ENCODE measurements around the gene SMAGP. TPM values are rescaled to one million over a fixed set of nuclear protein-coding genes. Genes with fewer than 3 reads are reported as not detected.

Gene SMAGP
- total RNA-seq, 1 donor from 2014 or later: 27.4 TPM

GRCh38 chr12:51209259-51209658, 61.0 kb downstream of the SMAGP start:
- peaks cover 4 to 11% of the 10 kb centered on the region in 2 donors for H3K36me3 ChIP-seq
- TF ChIP-seq, protein P1, sequence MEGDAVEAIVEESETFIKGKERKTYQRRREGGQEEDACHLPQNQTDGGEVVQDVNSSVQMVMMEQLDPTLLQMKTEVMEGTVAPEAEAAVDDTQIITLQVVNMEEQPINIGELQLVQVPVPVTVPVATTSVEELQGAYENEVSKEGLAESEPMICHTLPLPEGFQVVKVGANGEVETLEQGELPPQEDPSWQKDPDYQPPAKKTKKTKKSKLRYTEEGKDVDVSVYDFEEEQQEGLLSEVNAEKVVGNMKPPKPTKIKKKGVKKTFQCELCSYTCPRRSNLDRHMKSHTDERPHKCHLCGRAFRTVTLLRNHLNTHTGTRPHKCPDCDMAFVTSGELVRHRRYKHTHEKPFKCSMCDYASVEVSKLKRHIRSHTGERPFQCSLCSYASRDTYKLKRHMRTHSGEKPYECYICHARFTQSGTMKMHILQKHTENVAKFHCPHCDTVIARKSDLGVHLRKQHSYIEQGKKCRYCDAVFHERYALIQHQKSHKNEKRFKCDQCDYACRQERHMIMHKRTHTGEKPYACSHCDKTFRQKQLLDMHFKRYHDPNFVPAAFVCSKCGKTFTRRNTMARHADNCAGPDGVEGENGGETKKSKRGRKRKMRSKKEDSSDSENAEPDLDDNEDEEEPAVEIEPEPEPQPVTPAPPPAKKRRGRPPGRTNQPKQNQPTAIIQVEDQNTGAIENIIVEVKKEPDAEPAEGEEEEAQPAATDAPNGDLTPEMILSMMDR (IDR thresholded peaks at IDR 0.05): no peak
- no peak for DNase-seq (ENCODE audit: low spot score in 2 of 2)
- H3K4me3 ChIP-seq: no peak overlapping the region
- H3K9me3 ChIP-seq: no peaks in the 10 kb centered on the region
- H3K27ac ChIP-seq: no peak overlapping the region
- no peaks in the 10 kb centered on the region for H3K4me1 ChIP-seq
- no peaks in the 10 kb centered on the region for H3K27me3 ChIP-seq
- intact Hi-C loops (cut with DNase I): no loop called here

DNA sequence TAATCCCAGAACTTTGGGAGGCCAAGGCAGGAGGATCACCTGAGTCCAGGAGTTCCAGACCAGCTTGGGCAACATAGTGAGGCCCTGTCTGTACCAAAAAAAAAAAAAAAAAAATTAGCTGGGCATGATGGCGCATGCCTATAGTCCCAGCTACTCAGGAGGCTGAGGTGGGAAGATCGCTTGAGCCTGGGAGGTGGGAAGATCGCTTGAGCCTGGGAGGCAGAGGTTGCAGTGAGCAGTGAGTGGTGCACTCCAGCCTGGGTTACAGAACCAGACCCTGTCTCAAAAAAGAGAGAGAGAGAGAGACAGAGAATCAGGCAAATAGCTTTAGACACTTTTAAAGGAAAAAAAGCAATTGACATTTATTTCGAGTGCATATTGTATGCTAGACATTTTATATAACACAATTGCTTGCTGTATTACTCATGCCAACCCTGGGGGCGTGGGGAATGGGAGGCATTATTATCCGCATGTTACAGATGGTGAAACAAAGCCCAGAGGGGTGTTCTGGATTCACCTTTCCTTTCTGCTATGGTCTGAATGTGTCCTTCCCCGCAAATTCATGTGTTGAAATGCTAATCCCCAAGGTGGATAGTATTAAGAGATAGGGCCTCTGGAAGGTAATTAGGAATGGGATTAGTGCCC, 62.1 kb downstream of the SMAGP start:
- Histone ChIP-seq H3K4me3 (no peak overlapping the region), H3K4me1 (no peaks in the 10 kb centered on the region), H3K9me3 (no peaks in the 10 kb centered on the region), H3K27ac (no peak overlapping the region), H3K27me3 (no peaks in the 10 kb centered on the region), H3K36me3 (peaks cover 4 to 20% of the 10 kb centered on the region in 2 donors)
- intact Hi-C loops (cut with DNase I): no loop called here
- TF ChIP-seq, protein P1 (IDR thresholded peaks at IDR 0.05): no peak
- no peak for DNase-seq (ENCODE audit: low spot score in 2 of 2)

DNA sequence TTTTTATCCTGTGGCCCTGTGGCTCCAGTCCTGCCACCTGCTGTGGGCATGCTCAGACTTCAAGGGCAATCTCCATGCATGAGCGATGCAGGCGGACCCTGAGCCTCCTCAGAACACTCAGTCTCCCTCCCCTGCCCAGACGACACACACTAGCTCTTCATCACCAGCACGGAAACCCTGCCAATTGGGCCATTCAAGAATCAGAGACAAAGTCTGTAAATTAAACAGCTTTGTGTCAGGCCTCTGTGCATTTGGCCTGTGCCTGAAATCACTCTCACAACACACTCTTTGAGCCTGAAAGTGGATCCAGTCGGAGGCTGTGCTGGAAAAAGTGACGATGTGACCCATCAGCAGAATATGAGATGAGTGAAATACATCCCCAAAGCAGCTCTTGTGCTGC, 64.9 kb downstream of the SMAGP start:
- intact Hi-C loops (cut with DNase I): no loop called here
- Histone ChIP-seq H3K9me3 (no peaks in the 10 kb centered on the region), H3K4me1 (no peaks in the 10 kb centered on the region), H3K4me3 (no peak overlapping the region), H3K27me3 (no peaks in the 10 kb centered on the region), H3K27ac (no peak overlapping the region), H3K36me3 (peaks cover 4 to 27% of the 10 kb centered on the region in 2 donors)
- TF ChIP-seq, protein P1 (IDR thresholded peaks at IDR 0.05): no peak
- no peak for DNase-seq (ENCODE audit: low spot score in 2 of 2)

GRCh38 chr12:51202718-51203117, 67.5 kb downstream of the SMAGP start:
- Histone ChIP-seq H3K36me3 (peaks cover 8 to 44% of the 10 kb centered on the region in 2 donors), H3K9me3 (no peaks in the 10 kb centered on the region), H3K4me3 (no peak overlapping the region), H3K27me3 (no peaks in the 10 kb centered on the region), H3K4me1 (no peaks in the 10 kb centered on the region), H3K27ac (no peak overlapping the region)
- TF ChIP-seq, protein P1 (IDR thresholded peaks at IDR 0.05): no peak
- no peak for DNase-seq (ENCODE audit: low spot score in 2 of 2)
- intact Hi-C loops (cut with DNase I): no loop called here

- Histone ChIP-seq H3K4me3 (no peak overlapping the region), H3K4me1 (no peaks in the 10 kb centered on the region), H3K9me3 (no peaks in the 10 kb centered on the region), H3K27me3 (no peaks in the 10 kb centered on the region), H3K36me3 (peaks cover 8 to 39% of the 10 kb centered on the region in 2 donors), H3K27ac (no peak overlapping the region)
- DNase-seq (ENCODE audit: low spot score in 2 of 2): no peak
- intact Hi-C loops (cut with DNase I): no loop called here
- TF ChIP-seq, protein P1 (IDR thresholded peaks at IDR 0.05): no peak
Observed at GRCh38 chr12:51200806-51201205, 69.4 kb downstream of the SMAGP start.

DNA sequence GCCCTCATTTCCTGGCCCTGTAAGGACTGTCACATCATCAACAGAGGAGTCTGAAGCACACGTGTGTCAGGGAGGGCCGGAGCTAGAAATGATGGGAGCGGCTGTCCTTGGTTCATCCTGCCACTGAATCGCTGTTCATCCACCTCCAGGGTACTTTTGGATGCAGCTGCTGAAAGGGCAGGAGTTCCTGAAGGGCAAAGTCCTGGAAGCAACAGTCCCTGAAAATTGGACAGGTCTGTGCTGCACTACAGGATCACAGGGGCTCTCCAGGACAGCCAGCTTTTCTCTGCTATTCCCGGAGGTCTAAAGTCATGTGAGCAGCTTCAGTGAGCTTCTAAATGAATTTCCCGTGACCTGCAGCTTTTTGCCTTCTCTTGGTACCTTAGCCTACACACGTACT, 70.1 kb downstream of the SMAGP start:
- Histone ChIP-seq H3K27ac (no peak overlapping the region), H3K36me3 (peaks cover 8 to 39% of the 10 kb centered on the region in 2 donors), H3K27me3 (no peaks in the 10 kb centered on the region), H3K4me3 (no peak overlapping the region), H3K9me3 (no peaks in the 10 kb centered on the region), H3K4me1 (no peaks in the 10 kb centered on the region)
- intact Hi-C loops (cut with DNase I): no loop called here
- TF ChIP-seq, protein P1 (IDR thresholded peaks at IDR 0.05): no peak
- no peak for DNase-seq (ENCODE audit: low spot score in 2 of 2)

Data from ascending aorta (tissue), 2 donors.